ENCODE results near the gene WDR33. TPM values are rescaled to one million over a fixed set of nuclear protein-coding genes. Genes with fewer than 3 reads are reported as not detected.
A peak's percentile ranks its signal among the peaks of the same experiment; 100 is the strongest.
"Not testable (repeated sequence)": the region's sequence is repeated elsewhere in the genome, so short reads cannot be mapped to it uniquely, and the experiment has no call there.

The WDR33 gene
- total RNA-seq, 1 donor from 2014 or later, result 93.0 TPM

GRCh38 chr2:127754186-127754585, 56.8 kb downstream of the WDR33 start:
- H3K4me1 Mint-ChIP-seq, result peaks cover 14% of the 10 kb centered on the region
- POLR2A ChIA-PET, result interaction anchor here (1.4 kb wide), 1 partner anchor 49 kb away, joined by 8 read pairs; no protein-coding TSS in a partner anchor
- CTCF ChIA-PET, result no interaction called here
- no peak overlapping the region for H3K4me3 Mint-ChIP-seq
- intact Hi-C loops (cut with micrococcal nuclease), result no loop called here
- no peaks in the 10 kb centered on the region for H3K9me3 Mint-ChIP-seq
- ATAC-seq (ENCODE audit: low read depth) (no peak), DNase-seq (no peak)
- peaks cover 34% of the 10 kb centered on the region for H3K36me3 Mint-ChIP-seq (ENCODE audit: low read depth)
- TF ChIP-seq CTCF (IDR thresholded peaks at IDR 0.05), result no peak
- no peak overlapping the region for H3K27ac Mint-ChIP-seq
- H3K27me3 Mint-ChIP-seq, result no peaks in the 10 kb centered on the region

GRCh38 chr2:127753374-127753773, 57.6 kb downstream of the WDR33 start:
- H3K4me3 Mint-ChIP-seq, result no peak overlapping the region
- intact Hi-C loops (cut with micrococcal nuclease), result no loop called here

GRCh38 chr2:127749537-127749936, 61.4 kb downstream of the WDR33 start:
- H3K4me3 Mint-ChIP-seq, result peak overlapping the region; percentile 60
- intact Hi-C loops (cut with micrococcal nuclease), result loop anchor here (1.0 to 2.0 kb wide), 5 partner anchors 19 to 361 kb away; partner anchors contain the start of genes POLR2D, SFT2D3 and WDR33
- peak; percentile 99 for ATAC-seq (ENCODE audit: low read depth)
- H3K27ac Mint-ChIP-seq, result peak overlapping the region; percentile 94
- ChIA-PET POLR2A (interaction anchor here (0.6 to 1.9 kb wide), 10 partner anchors 9 to 314 kb away, joined by 3 to 12 read pairs (median 6); partner anchors contain the start of genes AMMECR1L, IWS1, SFT2D3 and WDR33), CTCF (interaction anchor here (3.0 kb wide), 1 partner anchor 158 kb away, joined by 11 read pairs; no protein-coding TSS in a partner anchor)
- H3K4me1 Mint-ChIP-seq, result peaks cover 26% of the 10 kb centered on the region
- not testable (repeated sequence) for H3K27me3 Mint-ChIP-seq, H3K9me3 Mint-ChIP-seq
- peak; percentile 20 for DNase-seq
- H3K36me3 Mint-ChIP-seq (ENCODE audit: low read depth), result peaks cover 43% of the 10 kb centered on the region

More at GRCh38 chr2:127753374-127753773, 57.6 kb downstream of the WDR33 start:
- no peaks in the 10 kb centered on the region for H3K27me3 Mint-ChIP-seq
- H3K36me3 Mint-ChIP-seq (ENCODE audit: low read depth), result peaks cover 31% of the 10 kb centered on the region
- no peaks in the 10 kb centered on the region for H3K9me3 Mint-ChIP-seq
- ATAC-seq (ENCODE audit: low read depth) (no peak), DNase-seq (no peak)
- H3K4me1 Mint-ChIP-seq, result peaks cover 21% of the 10 kb centered on the region
- TF ChIP-seq CTCF (IDR thresholded peaks at IDR 0.05), result no peak
- no peak overlapping the region for H3K27ac Mint-ChIP-seq
- ChIA-PET CTCF (interaction anchor here (0.7 kb wide), 1 partner anchor 550 kb away, joined by 3 read pairs; no protein-coding TSS in a partner anchor), POLR2A (no interaction called here)

- ATAC-seq (ENCODE audit: low read depth) (no peak), DNase-seq (no peak)
- peaks cover 49% of the 10 kb centered on the region for H3K36me3 Mint-ChIP-seq (ENCODE audit: low read depth)
- no peak overlapping the region for H3K4me3 Mint-ChIP-seq
- no peaks in the 10 kb centered on the region for H3K27me3 Mint-ChIP-seq
- ChIA-PET POLR2A (interaction anchor here (1.2 kb wide), 1 partner anchor 63 kb away, joined by 3 read pairs; no protein-coding TSS in a partner anchor), CTCF (interaction anchor here (3.0 kb wide), 1 partner anchor 156 kb away, joined by 11 read pairs; no protein-coding TSS in a partner anchor)
- TF ChIP-seq CTCF (IDR thresholded peaks at IDR 0.05), result no peak
- no peak overlapping the region for H3K27ac Mint-ChIP-seq
- intact Hi-C loops (cut with micrococcal nuclease), result loop anchor here (2.0 kb wide), 2 partner anchors 21 to 111 kb away; partner anchors contain the start of gene POLR2D
- H3K9me3 Mint-ChIP-seq, result no peaks in the 10 kb centered on the region
- peaks cover 26% of the 10 kb centered on the region for H3K4me1 Mint-ChIP-seq
Observed at GRCh38 chr2:127747621-127748020, 63.4 kb downstream of the WDR33 start.

GRCh38 chr2:127743477-127744026, 67.4 kb downstream of the WDR33 start:
- TF ChIP-seq CTCF (IDR thresholded peaks at IDR 0.05), result no peak
- no peak overlapping the region for H3K27ac Mint-ChIP-seq
- ATAC-seq (ENCODE audit: low read depth), result no peak
- no peaks in the 10 kb centered on the region for H3K27me3 Mint-ChIP-seq
- ChIA-PET POLR2A (no interaction called here), CTCF (no interaction called here)
- no peaks in the 10 kb centered on the region for H3K9me3 Mint-ChIP-seq
- intact Hi-C loops (cut with micrococcal nuclease), result no loop called here
- H3K36me3 Mint-ChIP-seq (ENCODE audit: low read depth), result peaks cover 48% of the 10 kb centered on the region
- no peak for DNase-seq
- H3K4me1 Mint-ChIP-seq, result peaks cover 8% of the 10 kb centered on the region
- H3K4me3 Mint-ChIP-seq, result no peak overlapping the region
